ENCODE data around the gene TRAF3.

DNA sequence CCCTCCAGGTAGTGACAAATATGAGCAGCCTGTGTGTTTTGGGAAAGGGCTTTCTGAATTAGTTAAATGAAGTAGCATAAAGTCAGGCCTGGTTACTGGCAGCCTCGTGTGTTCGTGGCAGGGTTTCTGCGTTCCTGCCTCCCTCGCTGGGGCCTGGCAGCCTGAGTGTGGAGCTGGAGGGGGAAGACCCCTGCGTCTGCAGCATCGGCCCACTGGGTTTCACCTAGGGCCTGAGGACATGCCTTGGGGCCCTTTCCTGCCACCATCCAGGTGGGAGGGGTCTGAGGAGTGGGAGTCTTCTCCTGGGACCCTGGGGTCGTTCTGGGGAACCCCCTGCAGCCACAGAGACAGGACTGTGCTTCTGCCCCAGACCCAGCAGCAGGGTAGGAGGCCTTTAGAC is 124.8 kb downstream of the TRAF3 start:
- TF ChIP-seq, protein P1, sequence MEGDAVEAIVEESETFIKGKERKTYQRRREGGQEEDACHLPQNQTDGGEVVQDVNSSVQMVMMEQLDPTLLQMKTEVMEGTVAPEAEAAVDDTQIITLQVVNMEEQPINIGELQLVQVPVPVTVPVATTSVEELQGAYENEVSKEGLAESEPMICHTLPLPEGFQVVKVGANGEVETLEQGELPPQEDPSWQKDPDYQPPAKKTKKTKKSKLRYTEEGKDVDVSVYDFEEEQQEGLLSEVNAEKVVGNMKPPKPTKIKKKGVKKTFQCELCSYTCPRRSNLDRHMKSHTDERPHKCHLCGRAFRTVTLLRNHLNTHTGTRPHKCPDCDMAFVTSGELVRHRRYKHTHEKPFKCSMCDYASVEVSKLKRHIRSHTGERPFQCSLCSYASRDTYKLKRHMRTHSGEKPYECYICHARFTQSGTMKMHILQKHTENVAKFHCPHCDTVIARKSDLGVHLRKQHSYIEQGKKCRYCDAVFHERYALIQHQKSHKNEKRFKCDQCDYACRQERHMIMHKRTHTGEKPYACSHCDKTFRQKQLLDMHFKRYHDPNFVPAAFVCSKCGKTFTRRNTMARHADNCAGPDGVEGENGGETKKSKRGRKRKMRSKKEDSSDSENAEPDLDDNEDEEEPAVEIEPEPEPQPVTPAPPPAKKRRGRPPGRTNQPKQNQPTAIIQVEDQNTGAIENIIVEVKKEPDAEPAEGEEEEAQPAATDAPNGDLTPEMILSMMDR (IDR thresholded peaks at IDR 0.05; ENCODE audit: low read depth, low read length, missing input control), result no peak
- no peak for TF ChIP-seq RAD21 (IDR thresholded peaks at IDR 0.05)
- TF ChIP-seq RXRA (IDR thresholded peaks at IDR 0.05), result no peak

All from liver (tissue), 3 donors.